H9 (cell line): Measurements from ENCODE around the gene GPR183. TPM values are rescaled to one million over a fixed set of nuclear protein-coding genes. Genes with fewer than 3 reads are reported as not detected.
A peak's percentile ranks its signal among the peaks of the same experiment; 100 is the strongest.

Experiments used
- DNase-seq: peaks from one replicate; pipeline ENCODE4 v3.0.0-alpha.2; 2017
- H2AFZ ChIP-seq: one replicate; pipeline ENCODE4 v1.6.1; 2013; ENCODE audit warnings: mild to moderate bottlenecking, low read length, control low read depth, moderate library complexity
- H2AK5ac ChIP-seq: 2 replicates; pipeline ENCODE4 v1.6.1; 2013; ENCODE audit warnings: low read length, control low read depth, mixed read lengths; ENCODE audit not compliant: insufficient read length
- H2BK120ac ChIP-seq: one replicate; pipeline ENCODE4 v1.6.1; 2013; ENCODE audit warnings: low read depth, mild to moderate bottlenecking, low read length, control low read depth, inconsistent platforms; ENCODE audit not compliant: poor library complexity, severe bottlenecking
- H2BK12ac ChIP-seq: 2 replicates; pipeline ENCODE4 v1.6.1; 2013; ENCODE audit warnings: low read length, control low read depth, mixed read lengths, low read depth; ENCODE audit not compliant: insufficient read length
- H2BK15ac ChIP-seq: 2 replicates; pipeline ENCODE4 v1.6.1; 2013; ENCODE audit warnings: low read depth, low read length, control low read depth
- H2BK20ac ChIP-seq: one replicate; pipeline ENCODE4 v1.6.1; 2013; ENCODE audit warnings: low read depth, mild to moderate bottlenecking, low read length, control low read depth, inconsistent platforms; ENCODE audit not compliant: poor library complexity, severe bottlenecking
- H2BK5ac ChIP-seq: 2 replicates; pipeline ENCODE4 v1.6.1; 2013; ENCODE audit warnings: low read length, control low read depth, mixed read lengths; ENCODE audit not compliant: insufficient read length
- H3K14ac ChIP-seq: 2 replicates; pipeline ENCODE4 v1.6.1; 2013; ENCODE audit warnings: low read length, control low read depth; ENCODE audit not compliant: insufficient read depth
- H3K18ac ChIP-seq: 2 replicates; pipeline ENCODE4 v1.6.1; 2013; ENCODE audit warnings: low read depth, mild to moderate bottlenecking, mixed read lengths, low read length, control low read depth; ENCODE audit not compliant: insufficient read length
- H3K23ac ChIP-seq: 2 replicates; pipeline ENCODE4 v1.6.1; 2013; ENCODE audit warnings: low read length, control low read depth, mixed read lengths, low read depth; ENCODE audit not compliant: insufficient read length
- H3K23me2 ChIP-seq: 2 replicates; pipeline ENCODE4 v1.6.1; 2013; ENCODE audit warnings: low read depth, mild to moderate bottlenecking, mixed read lengths, low read length, control low read depth; ENCODE audit not compliant: insufficient read length, poor library complexity, severe bottlenecking
- H3K27ac ChIP-seq: 2 replicates; pipeline ENCODE4 v1.5.1; 2013; ENCODE audit warnings: low read length, control low read depth, mixed read lengths, low read depth; ENCODE audit not compliant: insufficient read length
- H3K27me3 ChIP-seq: 2 replicates; pipeline ENCODE4 v1.6.1; 2013; ENCODE audit warnings: low read length, control low read depth, inconsistent platforms; ENCODE audit not compliant: insufficient read depth
- H3K4ac ChIP-seq: 2 replicates; pipeline ENCODE4 v1.6.1; 2013; ENCODE audit warnings: low read depth, mild to moderate bottlenecking, control low read depth, inconsistent platforms, low read length, moderate library complexity
- H3K4me1 ChIP-seq: 2 replicates; pipeline ENCODE4 v1.6.1; 2013; ENCODE audit warnings: low read length, control low read depth, inconsistent platforms; ENCODE audit not compliant: insufficient read depth
- H3K4me2 ChIP-seq: 2 replicates; pipeline ENCODE4 v1.6.1; 2013; ENCODE audit warnings: low read length, control low read depth, mixed read lengths; ENCODE audit not compliant: insufficient read length, insufficient read depth
- H3K56ac ChIP-seq: 2 replicates; pipeline ENCODE4 v1.6.1; 2013; ENCODE audit warnings: low read depth, mild to moderate bottlenecking, mixed read lengths, low read length, control low read depth; ENCODE audit not compliant: insufficient read length
- H3K79me1 ChIP-seq: 2 replicates; pipeline ENCODE4 v1.6.1; 2013; ENCODE audit warnings: low read depth, mild to moderate bottlenecking, moderate library complexity, low read length, control low read depth, inconsistent platforms; ENCODE audit not compliant: insufficient read depth, poor library complexity, severe bottlenecking
- H3K79me2 ChIP-seq: 2 replicates; pipeline ENCODE4 v1.6.1; 2013; ENCODE audit warnings: low read length, control low read depth, inconsistent platforms; ENCODE audit not compliant: insufficient read depth
- H3K9ac ChIP-seq: 2 replicates; pipeline ENCODE4 v1.6.1; 2013; ENCODE audit warnings: low read length, control low read depth, mixed read lengths; ENCODE audit not compliant: insufficient read length; ENCODE audit errors: extremely low read depth
- H3K9me3 ChIP-seq: one replicate; pipeline ENCODE4 v1.6.1; 2013; ENCODE audit warnings: low read depth, low read length, inconsistent platforms; ENCODE audit not compliant: control insufficient read depth
- H3T11ph ChIP-seq: one replicate; pipeline ENCODE4 v1.6.1; 2013; ENCODE audit warnings: mild to moderate bottlenecking, low read length, control low read depth, inconsistent platforms
- H4K20me1 ChIP-seq: one replicate; pipeline ENCODE4 v1.6.1; 2013; ENCODE audit not compliant: control insufficient read depth, insufficient read length, insufficient read depth
- H4K5ac ChIP-seq: 2 replicates; pipeline ENCODE4 v1.6.1; 2013; ENCODE audit warnings: low read depth, mild to moderate bottlenecking, mixed read lengths, low read length, control low read depth; ENCODE audit not compliant: insufficient read length
- H4K8ac ChIP-seq: replicated peaks from 2 replicates; pipeline ENCODE4 v1.6.1; 2013; ENCODE audit warnings: low read length, control low read depth, mixed read lengths, low read depth; ENCODE audit not compliant: insufficient read length
- H4K91ac ChIP-seq: 2 replicates; pipeline ENCODE4 v1.6.1; 2013; ENCODE audit warnings: low read depth, mild to moderate bottlenecking, moderate library complexity, mixed read lengths, low read length, control low read depth; ENCODE audit not compliant: insufficient read length
- H3K27ac Mint-ChIP-seq, 3 experiments: 2 replicates in 2 of 3; 3 replicates in 1 of 3; pipeline ENCODE4 v1.8.0; 2020 to 2021; ENCODE audit warnings: mixed read lengths in 3 of 3, mild to moderate bottlenecking in 1 of 3, moderate library complexity in 1 of 3
- H3K27me3 Mint-ChIP-seq: 2 replicates; pipeline ENCODE4 v1.8.0; 2021; ENCODE audit warnings: low read depth, mild to moderate bottlenecking, moderate library complexity, mixed read lengths
- H3K36me3 Mint-ChIP-seq, 3 experiments: 2 replicates in 2 of 3; 3 replicates in 1 of 3; pipeline ENCODE4 v1.8.0; 2020 to 2021; ENCODE audit warnings: low read depth in 3 of 3, mixed read lengths in 3 of 3; ENCODE audit not compliant: insufficient read depth in 1 of 3
- H3K4me1 Mint-ChIP-seq, 2 experiments: 2 replicates each; pipeline ENCODE4 v1.8.0; 2020; ENCODE audit warnings: mixed read lengths in 2 of 2
- H3K4me3 Mint-ChIP-seq, 2 experiments: 2 replicates in 1 of 2; 3 replicates in 1 of 2; pipeline ENCODE4 v1.8.0; 2020 to 2021; ENCODE audit warnings: mild to moderate bottlenecking in 2 of 2, mixed read lengths in 2 of 2, moderate library complexity in 1 of 2
- H3K9me3 Mint-ChIP-seq, 2 experiments: 2 replicates in 1 of 2; 3 replicates in 1 of 2; pipeline ENCODE4 v1.8.0; 2020; ENCODE audit warnings: mild to moderate bottlenecking in 2 of 2, mixed read lengths in 2 of 2, moderate library complexity in 1 of 2
- WGBS: extraction: QIAGEN DNeasy Blood & Tissue Kit; methylation state at CpG from one replicate; pipeline ENCODE4 v1.1.7; 2013; ENCODE audit warnings: missing lambda C conversion rate, low lambda C conversion rate, mixed read lengths; ENCODE audit not compliant: insufficient read length; ENCODE audit errors: extremely low coverage; 5-methylcytosine and 5-hydroxymethylcytosine counted together
- total RNA-seq: library from RNA; stranded (reverse); gene quantifications from 2 replicates; pipeline ENCODE4 v1.2.1, GENCODE V29; 2021
- TF ChIP-seq, protein P1 (sequence below): fragments of 200-600 bp; sonication (generic); conservative IDR thresholded peaks from 3 replicates; pipeline ENCODE4 v1.8.0; 2021; ENCODE audit warnings: antibody characterized with exemption, mild to moderate bottlenecking

GPR183 gene
- total RNA-seq, 1 experiment from 2014 or later: not detected

DNA sequence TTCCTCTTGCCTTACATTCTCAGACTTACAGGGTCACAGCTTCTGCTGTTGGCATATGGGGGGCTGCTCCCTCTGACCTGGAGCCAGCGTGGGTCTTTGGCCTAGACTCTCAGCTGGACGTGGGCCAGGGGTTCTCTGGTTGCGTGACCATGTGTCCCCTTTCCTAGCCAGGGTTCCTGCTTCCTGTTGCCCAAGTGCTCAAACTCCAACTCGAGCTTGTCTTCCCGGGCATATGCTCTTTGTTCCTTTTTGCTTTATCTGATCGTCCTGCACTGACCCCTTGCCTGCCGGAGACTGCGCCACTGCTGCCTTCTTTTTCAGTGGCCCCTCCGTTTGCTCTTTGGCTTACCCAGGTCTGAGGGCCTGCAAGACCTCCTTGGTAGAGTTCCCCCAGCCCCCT is 25.3 kb upstream of the GPR183 start:
- Histone ChIP-seq H3K4me2 (no peak overlapping the region), H3K23me2 (no peaks in the 10 kb centered on the region), H2BK5ac (no peak overlapping the region), H2BK15ac (no peak overlapping the region), H2AK5ac (no peak overlapping the region), H3K4me1 (peaks cover 2% of the 10 kb centered on the region; the same call in 1 of the 2 replicates), H2BK12ac (no peak overlapping the region), H3K9ac (no peak overlapping the region), H4K20me1 (no peaks in the 10 kb centered on the region), H3K23ac (no peak overlapping the region), H3K56ac (no peak overlapping the region), H3K27ac (no peak overlapping the region), H4K8ac (no peak overlapping the region), H2BK120ac (no peak overlapping the region), H4K91ac (no peak overlapping the region), H3K14ac (no peak overlapping the region; the same call in 1 of the 2 replicates), H3K79me1 (no peaks in the 10 kb centered on the region), H4K5ac (no peak overlapping the region), H3K79me2 (no peaks in the 10 kb centered on the region), H3T11ph (no peak overlapping the region), H3K4ac (no peak overlapping the region), H3K18ac (no peak overlapping the region), H3K9me3 (no peaks in the 10 kb centered on the region), H3K27me3 (no peaks in the 10 kb centered on the region), H2BK20ac (no peak overlapping the region), H2AFZ (no peak overlapping the region)
- H3K36me3 Mint-ChIP-seq: peaks cover under 1 to 8% (median 5%) of the 10 kb centered on the region in 3 experiments; a peak in 5 of 7 replicates
- H3K27ac Mint-ChIP-seq: peak overlapping the region in 2 of 3 experiments; percentile 14 to 76; a peak in 2 of 7 replicates
- no peaks in the 10 kb centered on the region for H3K27me3 Mint-ChIP-seq
- H3K9me3 Mint-ChIP-seq: no peaks in the 10 kb centered on the region
- WGBS: no CpG with 5 or more reads among the region's 9 CpGs
- TF ChIP-seq, protein P1, sequence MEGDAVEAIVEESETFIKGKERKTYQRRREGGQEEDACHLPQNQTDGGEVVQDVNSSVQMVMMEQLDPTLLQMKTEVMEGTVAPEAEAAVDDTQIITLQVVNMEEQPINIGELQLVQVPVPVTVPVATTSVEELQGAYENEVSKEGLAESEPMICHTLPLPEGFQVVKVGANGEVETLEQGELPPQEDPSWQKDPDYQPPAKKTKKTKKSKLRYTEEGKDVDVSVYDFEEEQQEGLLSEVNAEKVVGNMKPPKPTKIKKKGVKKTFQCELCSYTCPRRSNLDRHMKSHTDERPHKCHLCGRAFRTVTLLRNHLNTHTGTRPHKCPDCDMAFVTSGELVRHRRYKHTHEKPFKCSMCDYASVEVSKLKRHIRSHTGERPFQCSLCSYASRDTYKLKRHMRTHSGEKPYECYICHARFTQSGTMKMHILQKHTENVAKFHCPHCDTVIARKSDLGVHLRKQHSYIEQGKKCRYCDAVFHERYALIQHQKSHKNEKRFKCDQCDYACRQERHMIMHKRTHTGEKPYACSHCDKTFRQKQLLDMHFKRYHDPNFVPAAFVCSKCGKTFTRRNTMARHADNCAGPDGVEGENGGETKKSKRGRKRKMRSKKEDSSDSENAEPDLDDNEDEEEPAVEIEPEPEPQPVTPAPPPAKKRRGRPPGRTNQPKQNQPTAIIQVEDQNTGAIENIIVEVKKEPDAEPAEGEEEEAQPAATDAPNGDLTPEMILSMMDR: no peak
- no peak overlapping the region for H3K4me3 Mint-ChIP-seq
- peaks cover 7 to 10% of the 10 kb centered on the region in 2 experiments for H3K4me1 Mint-ChIP-seq
- no peak for DNase-seq
